LNCaP clone FGC (cell line): ENCODE results near the gene IL21R.

Experiments used
- DNase-seq: peaks from one replicate; pipeline ENCODE4 v3.0.0-alpha.2; 2011; ENCODE audit warnings: low read depth
- H3K4me3 ChIP-seq: 2 replicates; pipeline ENCODE4 v1.5.1; 2011; ENCODE audit warnings: mild to moderate bottlenecking, low read depth, low read length, control low read depth
- TF ChIP-seq, protein P1 (sequence below): IDR thresholded peaks from 2 replicates; pipeline ENCODE4 v1.5.1; 2012; ENCODE audit warnings: mild to moderate bottlenecking; ENCODE audit not compliant: control insufficient read depth, insufficient read depth; ENCODE audit errors: extremely low read depth

IL21R gene

DNA sequence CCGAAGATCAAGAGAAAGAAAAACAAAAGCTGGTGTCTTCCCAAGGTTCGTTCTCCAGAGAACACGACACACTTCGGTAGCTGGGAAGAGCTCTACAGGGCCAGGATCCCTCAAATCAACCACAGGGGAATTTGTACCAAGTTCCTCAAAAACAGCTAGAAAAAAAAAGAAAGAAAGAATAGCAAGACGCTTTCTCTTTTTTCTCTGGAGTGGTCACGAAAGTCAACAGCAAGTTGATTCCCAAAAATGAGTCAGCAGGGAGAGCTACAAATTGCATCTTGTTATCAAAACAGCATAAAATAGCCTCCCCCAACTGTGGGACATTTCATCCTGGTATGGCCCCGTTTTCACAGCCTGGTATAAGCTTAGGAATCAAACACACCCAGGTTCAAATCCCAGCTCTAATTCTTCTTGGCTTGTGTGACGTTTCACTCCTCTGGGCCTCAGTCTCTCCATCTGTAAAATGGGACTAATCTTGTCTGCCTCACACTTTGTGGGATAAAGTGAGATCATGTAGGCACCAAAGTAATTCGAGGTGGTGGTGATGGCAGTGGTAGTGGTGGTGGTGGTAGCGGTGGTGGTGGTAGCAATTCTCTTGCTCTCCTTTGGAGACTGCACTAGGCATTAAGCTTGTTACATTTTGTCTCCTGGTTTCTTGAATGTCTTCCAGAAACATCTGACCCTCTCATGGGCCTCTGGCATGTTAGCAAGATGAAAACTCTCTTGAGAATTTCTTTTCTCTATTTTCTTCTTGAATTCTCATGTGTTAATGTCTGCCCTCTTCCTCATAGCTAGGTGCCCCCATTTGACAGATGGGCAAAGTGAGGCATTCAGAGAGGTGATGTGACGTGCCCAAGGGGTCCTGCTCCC is 988 bp upstream of the IL21R start:
- no peak for DNase-seq
- no peak overlapping the region for H3K4me3 ChIP-seq
- TF ChIP-seq, protein P1, sequence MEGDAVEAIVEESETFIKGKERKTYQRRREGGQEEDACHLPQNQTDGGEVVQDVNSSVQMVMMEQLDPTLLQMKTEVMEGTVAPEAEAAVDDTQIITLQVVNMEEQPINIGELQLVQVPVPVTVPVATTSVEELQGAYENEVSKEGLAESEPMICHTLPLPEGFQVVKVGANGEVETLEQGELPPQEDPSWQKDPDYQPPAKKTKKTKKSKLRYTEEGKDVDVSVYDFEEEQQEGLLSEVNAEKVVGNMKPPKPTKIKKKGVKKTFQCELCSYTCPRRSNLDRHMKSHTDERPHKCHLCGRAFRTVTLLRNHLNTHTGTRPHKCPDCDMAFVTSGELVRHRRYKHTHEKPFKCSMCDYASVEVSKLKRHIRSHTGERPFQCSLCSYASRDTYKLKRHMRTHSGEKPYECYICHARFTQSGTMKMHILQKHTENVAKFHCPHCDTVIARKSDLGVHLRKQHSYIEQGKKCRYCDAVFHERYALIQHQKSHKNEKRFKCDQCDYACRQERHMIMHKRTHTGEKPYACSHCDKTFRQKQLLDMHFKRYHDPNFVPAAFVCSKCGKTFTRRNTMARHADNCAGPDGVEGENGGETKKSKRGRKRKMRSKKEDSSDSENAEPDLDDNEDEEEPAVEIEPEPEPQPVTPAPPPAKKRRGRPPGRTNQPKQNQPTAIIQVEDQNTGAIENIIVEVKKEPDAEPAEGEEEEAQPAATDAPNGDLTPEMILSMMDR: no peak

DNA sequence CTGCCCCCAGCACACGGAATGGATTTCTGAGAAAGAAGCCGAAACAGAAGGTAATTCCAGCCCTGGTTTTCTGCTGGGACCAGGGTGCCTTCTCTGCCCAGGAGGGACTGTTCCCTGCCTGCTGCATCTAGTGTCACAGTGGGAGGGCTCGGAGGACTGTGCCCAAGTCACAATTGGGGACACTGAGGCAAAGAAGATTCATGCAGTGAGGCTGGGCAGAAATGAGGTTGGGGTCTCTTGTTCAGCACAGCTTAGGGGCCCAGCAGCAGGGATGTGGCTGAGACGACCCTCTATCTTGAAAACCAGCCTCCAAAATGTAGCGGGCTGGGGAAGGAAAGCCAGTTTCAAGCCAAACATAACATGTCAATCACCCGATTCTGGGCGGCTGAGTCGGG is 592 bp downstream of the IL21R start:
- no peak for DNase-seq
- H3K4me3 ChIP-seq: no peak overlapping the region
- TF ChIP-seq, protein P1: no peak

DNA sequence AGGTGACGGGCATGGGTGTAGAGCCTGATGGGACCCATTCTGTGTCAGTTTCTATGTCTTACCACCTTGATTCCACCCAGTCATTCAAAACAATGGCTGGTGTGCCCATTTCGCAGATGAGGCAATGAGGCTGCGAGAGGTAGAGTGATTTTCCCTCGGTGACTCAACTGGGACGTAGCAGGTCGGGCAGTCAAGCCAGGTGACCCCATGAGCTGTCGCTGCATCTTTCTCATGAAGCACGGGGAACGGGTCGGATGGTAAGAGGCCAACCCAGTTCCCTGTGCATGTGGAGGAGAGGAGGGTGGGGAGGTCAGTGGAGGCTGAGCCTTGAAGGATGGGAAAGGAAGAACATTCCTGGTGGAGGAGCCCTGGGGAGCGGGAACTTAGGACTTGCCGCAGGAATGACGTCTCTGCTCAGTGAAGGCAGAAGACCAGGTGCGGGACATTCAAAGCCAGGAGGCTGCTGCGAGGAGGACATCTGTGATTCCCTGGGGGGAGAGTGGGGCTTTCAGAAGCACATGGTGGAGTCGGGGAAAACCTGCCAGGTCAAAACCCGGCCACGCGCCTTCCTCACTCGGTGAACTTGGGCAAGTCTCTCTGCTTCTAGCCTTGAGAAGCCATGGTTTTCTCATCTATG is 1.1 kb downstream of the IL21R start:
- no peak overlapping the region for H3K4me3 ChIP-seq
- DNase-seq: no peak
- TF ChIP-seq, protein P1: no peak

DNA sequence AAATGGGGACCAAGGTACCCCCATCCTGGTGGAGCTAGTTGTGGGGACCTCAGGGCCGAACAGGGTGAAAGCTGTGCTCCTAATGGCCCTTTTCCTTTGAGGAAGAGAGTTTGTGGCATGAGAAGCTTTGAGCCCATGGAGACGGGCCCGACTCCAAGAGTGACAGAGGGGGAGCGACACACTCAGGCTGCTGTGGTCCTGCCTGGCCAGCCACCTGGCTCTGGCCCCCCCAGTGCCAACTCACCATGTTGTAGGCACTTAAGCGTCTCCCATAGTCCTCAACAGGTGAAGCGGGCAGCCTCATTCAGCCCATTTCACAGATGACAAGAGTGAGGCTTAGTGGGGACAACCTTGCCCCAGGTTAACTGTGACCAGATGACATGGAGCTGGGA is 1.6 kb downstream of the IL21R start:
- H3K4me3 ChIP-seq: no peak overlapping the region
- TF ChIP-seq, protein P1: no peak
- DNase-seq: no peak

DNA sequence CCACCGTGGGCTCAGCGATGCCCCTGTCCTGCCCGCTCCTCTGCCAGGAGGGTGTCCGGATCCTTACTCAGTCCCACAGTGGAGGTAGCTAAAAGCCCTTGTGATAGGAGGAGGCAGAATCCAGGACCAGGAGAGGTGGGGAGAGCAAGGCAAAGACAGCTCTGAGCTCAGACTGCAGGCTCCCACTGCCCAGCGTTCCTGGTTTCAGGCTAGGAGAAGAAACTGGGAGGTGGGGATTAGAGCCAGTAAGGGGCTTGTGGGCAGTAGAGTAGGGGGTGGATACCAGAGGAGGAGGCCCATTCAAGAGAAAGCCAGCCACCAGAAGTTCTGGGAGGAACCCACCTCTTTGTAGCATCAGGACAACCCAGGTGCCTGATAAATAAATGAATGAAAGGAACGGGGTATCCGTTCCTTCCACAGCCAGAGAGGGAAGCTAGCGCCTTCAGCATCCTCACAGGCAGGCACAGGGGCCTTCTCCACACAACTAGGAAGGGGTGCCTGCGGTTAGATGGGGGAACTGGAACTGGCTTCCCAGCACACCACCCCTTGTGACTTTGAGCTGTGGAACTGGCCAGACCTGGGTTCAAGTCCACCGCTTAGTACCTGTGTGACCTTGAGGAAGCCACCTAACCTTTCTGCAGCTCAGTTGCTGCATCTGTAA is 2.3 kb downstream of the IL21R start:
- TF ChIP-seq, protein P1: no peak
- DNase-seq: no peak
- no peak overlapping the region for H3K4me3 ChIP-seq

DNA sequence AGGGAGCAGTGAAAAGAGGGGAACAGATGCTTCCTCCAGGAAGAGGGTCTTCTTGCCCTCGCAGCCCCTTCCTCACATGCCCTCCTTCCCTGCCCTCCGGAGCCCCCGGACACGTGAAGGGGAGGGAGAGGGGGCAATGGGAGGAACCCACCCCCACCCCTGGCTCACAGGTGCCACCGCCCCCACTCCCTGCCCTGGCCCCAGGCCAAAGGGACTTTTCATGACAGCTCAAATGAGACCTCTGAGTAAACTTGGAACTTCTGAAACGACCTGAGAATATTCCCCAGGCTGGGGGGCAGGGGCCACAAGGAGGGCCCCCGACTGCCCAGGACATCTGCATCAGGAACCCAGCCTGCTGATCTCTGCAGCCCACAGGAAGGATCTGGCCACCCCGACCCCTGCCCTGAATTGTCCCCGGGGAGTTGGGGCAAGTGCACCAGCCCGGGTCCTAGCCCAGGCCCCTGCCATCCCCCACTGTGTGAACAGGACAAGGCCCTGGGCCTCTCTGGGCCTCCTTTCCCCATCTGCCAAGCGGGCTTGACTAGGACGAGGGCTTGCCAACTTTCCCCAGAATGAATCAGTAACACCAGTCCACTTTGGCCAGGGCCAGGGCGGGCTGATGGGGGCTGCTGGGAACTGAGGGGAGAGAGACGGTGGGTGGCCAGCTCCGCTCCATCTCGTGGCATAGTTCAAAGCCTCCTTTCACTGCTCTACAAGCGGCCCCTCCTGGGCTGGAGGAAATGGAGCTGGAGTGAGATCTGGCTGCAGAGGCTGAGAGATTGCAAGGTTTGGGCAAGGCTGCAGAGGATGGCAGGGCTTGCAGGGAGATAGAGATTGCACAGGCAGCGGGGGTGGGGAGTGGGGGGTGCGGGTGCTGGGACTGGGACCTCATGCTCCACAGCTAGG is 3.8 kb downstream of the IL21R start:
- TF ChIP-seq, protein P1: no peak
- DNase-seq: no peak
- no peak overlapping the region for H3K4me3 ChIP-seq
